HUDEP-2 (cell line): ENCODE measurements around the gene FAAP20.

ENCODE experiments used
- DNase-seq, 76 experiments: peaks; one replicate each; lab custom pipeline; 2025; ENCODE audit not compliant: unreplicated experiment in 76 of 76; lab: John Stamatoyannopoulos, UW

The FAAP20 gene

GRCh38 chr1:2197707-2198165 lies 3.2 kb upstream of the FAAP20 start:
- no peak for DNase-seq

DNA sequence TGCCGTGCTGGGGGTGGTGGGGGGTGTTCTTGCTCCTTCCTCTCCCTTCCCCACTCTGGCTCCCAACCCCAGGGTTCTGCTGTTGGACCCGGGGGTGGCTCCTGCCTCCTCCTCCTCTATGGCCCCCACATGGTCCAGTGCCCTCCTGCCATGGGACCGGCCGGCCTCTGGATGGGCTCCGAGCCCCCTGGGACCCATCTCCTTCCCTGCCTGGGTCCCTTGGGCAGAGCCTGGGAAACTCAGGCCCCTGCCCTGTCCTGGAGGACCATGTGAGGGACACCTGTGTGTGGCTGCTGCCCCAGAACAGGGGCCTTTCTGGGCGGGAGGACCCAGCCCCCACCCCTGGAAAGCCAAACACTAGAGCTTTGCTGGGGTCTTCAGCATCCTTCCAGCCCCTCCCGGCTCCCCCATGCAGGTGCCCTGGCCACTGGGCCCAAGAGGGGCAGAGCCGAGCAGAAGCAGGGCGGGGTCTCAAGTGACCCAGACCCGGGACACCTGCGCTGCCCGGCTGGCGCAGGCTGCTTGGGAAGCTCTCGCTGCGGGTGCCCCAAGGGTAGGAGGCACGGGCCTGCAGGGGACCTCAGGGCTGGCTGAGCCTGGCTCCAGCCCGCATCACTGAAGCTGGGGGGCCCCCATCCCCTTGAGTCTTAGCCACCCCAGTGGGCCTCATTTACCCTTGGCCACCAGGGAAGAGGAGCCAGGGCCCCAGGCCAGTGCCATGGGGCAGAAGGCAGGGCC lies 2.5 kb upstream of the FAAP20 start:
- DNase-seq: no peak

GRCh38 chr1:2195785-2196184 lies 1.2 kb upstream of the FAAP20 start:
- DNase-seq: no peak

DNA sequence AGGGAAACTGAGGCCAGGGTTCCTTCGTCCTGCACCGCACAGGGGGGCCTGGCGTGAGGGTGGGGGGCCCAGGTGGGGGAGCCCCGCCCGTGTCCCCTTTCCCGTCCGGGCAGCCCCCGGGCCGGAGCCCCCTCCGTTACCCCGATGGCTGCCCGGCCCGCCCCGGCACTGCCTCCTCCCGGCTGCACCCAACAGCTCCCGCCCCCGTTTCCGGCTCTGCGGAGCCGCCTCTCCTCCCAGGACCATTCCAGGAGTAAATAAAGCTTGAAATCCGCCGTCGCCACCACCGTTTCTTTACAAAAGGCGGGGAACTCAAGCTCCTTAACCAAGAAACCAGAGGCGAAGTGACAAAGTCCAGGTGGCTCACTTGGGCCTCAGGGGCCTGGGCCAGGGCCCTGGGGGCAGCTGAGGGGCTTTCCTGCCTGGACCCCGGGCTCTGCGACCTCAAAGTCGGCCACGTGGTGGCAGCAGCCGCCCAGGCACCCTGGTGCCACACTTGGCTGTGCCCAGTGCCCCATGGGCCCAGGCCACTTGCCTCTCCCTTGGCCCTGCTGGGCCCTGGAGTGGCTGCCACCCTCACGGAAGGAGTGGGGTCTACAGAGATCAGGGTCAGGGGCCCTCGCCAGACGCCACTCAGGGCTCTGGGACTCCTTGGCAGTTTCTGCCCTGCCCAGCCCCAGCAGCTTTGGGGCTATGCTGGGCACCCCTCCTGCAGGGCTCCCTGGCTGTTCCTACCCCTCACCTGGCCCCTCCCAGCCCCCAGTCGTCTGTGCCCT lies 514 bp upstream of the FAAP20 start:
- peak in 73 of 76 experiments; percentile 15 to 98 (median 74) for DNase-seq

DNA sequence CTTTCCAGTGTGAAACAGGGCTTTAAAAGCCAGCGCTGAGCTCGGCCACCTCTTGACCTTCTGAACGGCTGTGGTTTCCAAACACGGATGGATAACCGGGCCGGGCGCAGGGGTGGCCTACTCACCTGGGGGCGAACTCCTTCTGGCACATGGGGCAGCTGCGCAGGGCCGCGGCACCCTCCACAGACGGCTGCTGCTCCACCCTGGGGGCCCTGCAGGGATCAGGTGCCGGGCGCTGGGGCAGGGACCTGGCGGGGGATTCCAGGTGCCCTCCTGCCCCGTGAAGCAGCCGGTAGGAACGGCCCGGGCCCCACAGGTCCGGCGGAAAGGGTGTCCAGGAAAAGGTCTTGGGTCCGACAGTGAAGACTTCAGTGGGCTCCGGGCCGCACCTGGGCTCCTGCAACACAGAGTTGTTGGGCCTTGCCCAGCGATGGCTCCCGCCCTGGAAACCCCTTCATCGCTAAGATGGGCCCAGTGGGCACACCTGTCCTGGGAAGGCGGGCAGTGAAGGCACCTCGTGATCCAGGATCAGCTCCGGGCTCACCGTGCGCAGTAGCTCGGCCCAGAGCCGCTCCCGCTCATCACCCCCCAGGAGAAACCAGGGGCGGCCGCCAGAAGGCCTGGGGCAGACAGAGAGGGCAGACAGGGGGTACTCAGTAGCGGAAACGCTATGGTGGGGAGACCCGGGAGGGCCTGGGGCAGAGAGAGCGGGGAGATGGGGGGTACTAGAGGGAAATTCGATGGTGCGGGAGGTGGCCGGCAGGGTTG lies 874 bp downstream of the FAAP20 start:
- no peak for DNase-seq

GRCh38 chr1:2192031-2192995 lies 2.3 kb downstream of the FAAP20 start:
- DNase-seq: no peak

GRCh38 chr1:2190491-2190976 lies 4.0 kb downstream of the FAAP20 start:
- no peak for DNase-seq

- peak in 73 of 76 experiments; percentile 38 to 93 (median 82) for DNase-seq
Measured at GRCh38 chr1:2189459-2190425, 4.8 kb downstream of the FAAP20 start.

DNA sequence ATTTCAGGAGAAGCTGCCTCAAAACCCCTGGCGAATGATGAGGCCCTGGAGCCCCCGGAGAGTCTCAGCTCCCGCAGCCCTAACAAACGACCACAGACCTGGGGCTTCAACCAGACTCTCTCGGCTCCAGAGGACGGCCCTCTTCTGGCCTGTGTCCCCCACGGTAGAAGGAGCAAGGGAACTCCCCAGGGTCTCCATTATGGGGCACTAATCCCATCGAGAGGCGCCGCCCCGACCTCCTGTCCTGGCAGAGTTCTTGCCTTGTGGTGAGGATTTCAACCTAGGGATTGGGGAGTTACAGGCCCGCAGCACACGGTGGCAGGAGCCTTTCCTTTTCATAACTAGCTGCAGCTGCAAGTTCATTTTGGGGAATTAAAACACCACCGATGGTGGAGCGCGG lies 6.2 kb downstream of the FAAP20 start:
- no peak for DNase-seq

GRCh38 chr1:2187619-2188018 lies 7.0 kb downstream of the FAAP20 start:
- DNase-seq: peak in 64 of 76 experiments; percentile 4 to 80 (median 47)

DNA sequence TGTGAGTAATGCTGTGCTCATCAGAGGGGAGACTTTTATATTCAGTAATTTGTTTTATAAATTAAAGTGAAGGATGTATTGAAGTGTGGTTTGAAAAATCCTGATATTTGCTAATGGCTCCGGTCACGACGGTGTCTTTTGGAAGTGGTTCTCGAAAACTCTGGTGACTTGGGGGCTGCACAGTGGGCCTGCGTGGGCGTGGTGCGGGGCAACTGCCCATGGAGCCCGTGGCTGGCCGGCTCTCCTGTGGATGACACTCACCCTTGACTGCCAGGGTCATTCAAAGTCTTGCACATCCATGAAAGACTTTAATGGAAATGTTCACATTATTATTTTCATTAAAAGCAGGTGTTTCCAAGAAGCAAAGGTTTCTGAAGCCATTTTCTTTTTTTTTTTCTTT lies 7.7 kb downstream of the FAAP20 start:
- DNase-seq: no peak

DNA sequence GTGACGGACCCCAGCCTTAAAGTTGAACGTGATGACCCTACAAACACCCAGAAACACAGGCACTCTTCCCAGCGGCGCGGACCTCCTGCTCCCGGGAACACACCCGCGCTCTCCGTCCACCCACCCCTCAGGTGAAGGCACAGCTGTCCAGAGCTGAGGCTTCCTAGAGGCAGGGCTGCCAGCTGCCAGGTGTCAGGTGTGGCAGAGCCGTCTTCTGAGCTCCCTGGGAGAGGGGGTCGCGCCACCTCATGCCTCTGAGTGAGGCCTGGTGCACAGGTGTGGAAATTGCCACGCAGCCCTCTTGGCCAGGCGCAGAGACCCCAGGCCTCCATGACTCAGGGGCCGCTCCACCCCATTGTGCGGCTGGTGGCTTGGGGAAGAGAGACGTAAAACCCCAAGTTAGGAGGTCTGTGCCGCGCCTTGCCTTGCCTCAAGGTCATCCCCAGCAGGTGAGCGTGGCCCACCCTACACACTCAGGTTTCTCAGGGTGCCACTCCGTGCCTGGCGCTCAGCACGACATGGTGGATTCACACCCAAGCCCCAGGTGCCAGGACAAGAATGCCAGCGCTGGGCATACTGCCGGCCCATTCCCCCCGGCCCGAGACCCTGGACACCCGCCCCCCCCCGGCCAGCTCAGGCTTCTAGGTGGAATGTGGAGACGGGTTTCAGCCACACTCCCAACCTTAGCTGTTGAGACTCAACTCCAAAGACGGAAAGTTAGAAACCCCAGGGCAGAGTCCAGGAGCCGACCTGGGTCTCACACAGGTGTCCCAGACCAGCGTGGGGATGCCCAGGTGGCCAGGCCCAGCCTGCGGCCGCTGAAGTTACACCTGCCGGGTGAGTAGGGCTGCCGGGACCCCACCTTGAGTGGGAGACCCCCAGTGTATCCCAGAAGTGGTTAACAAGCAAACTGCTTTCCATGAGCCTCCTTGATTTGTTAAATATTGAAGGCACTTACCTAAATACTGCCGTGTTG lies 8.4 kb downstream of the FAAP20 start:
- no peak for DNase-seq

GRCh38 chr1:2184934-2185333 lies 9.6 kb downstream of the FAAP20 start:
- DNase-seq: no peak

GRCh38 chr1:2184531-2184930 lies 10.0 kb downstream of the FAAP20 start:
- DNase-seq: no peak

DNA sequence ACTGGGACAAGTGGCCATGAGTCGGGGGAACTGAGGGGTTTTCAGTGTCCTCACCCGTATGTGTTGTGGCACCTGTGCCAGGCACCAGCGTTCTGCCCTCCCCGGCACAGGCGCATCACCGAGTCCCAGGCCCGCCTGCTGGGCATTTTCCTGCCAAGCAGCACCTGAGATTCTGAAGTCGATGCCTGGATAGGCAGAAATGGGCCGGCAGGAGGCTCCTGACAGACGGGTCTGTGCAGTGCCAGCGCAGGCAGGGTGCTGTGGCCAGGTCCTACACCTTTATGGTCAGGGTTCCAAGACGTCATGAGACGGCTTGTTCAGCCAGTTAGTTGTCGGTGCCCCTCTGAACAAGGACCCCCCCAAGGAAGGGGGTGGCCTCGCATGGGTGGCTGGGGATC lies 10.6 kb downstream of the FAAP20 start:
- no peak for DNase-seq

- no peak for DNase-seq
Measured at GRCh38 chr1:2182376-2182775, 12.2 kb downstream of the FAAP20 start.

GRCh38 chr1:2181752-2182151 lies 12.8 kb downstream of the FAAP20 start:
- DNase-seq: no peak

- DNase-seq: no peak
Measured at GRCh38 chr1:2181271-2181670, 13.3 kb downstream of the FAAP20 start.
